Prostate gland (tissue), 2 donors: ENCODE data around the gene SPRING1. TPM values are rescaled to one million over a fixed set of nuclear protein-coding genes. Genes with fewer than 3 reads are reported as not detected.

Source experiments
- DNase-seq: peaks from one replicate; pipeline ENCODE4 v3.0.0-alpha.2; 2019; ENCODE audit warnings: low spot score
- H3K27ac ChIP-seq, 2 donors: fragments of 200-600 bp; sonication (generic); 2 replicates each; pipeline ENCODE4 v1.5.1; 2017 to 2019
- H3K27me3 ChIP-seq: fragments of 200-600 bp; sonication (generic); replicated peaks from 2 replicates; pipeline ENCODE4 v1.5.1; 2019; ENCODE audit not compliant: insufficient read depth
- H3K36me3 ChIP-seq, 2 donors: fragments of 200-600 bp; sonication (generic); 1 replicate in 1 of 2; 2 replicates in 1 of 2; pipeline versions ENCODE4 v1.5.1 to v1.8.1; 2017 to 2019
- H3K4me1 ChIP-seq: fragments of 200-600 bp; sonication (generic); replicated peaks from 2 replicates; pipeline ENCODE4 v1.5.1; 2019
- H3K4me3 ChIP-seq, 2 donors: fragments of 200-600 bp; sonication (generic); 2 replicates each; pipeline ENCODE4 v1.5.1; 2017 to 2019
- H3K9me3 ChIP-seq: fragments of 200-600 bp; sonication (generic); 2 replicates; pipeline ENCODE4 v1.5.1; 2017
- POLR2A ChIP-seq: fragments of 450-650 bp; IDR thresholded peaks from one replicate; pipeline ENCODE4 v1.6.1; 2016; ENCODE audit warnings: antibody characterized with exemption, mild to moderate bottlenecking
- POLR2AphosphoS5 ChIP-seq: sonication (generic); formaldehyde crosslinking; IDR thresholded peaks from one replicate; pipeline ENCODE4 v1.6.1; 2017; ENCODE audit warnings: antibody characterized with exemption
- WGBS: methylation state at CpG from one replicate; pipeline ENCODE4 v1.1.5; 2018; 5-methylcytosine and 5-hydroxymethylcytosine counted together
- intact Hi-C: fragments of 100-400 bp; cut with DNase I; formaldehyde crosslinking; loops from one replicate; pipeline ENCODE4 v1.14.2; 2022
- total RNA-seq, 2 donors: library from RNA; depleted of rRNA; stranded (reverse); fragments of >200 nt; gene quantifications; one replicate each; pipeline ENCODE4 v1.1.0, GENCODE V29; 2016
- TF ChIP-seq, protein P1 (sequence below), 4 experiments: fragments of 200-600 bp in 2 of 4; fragments of 450-650 bp in 2 of 4; sonication (generic) in 2 of 4; IDR thresholded peaks; 1 replicate in 3 of 4; 2 replicates in 1 of 4; pipeline ENCODE4 v1.5.1; 2016 to 2019; ENCODE audit warnings: antibody characterized with exemption in 4 of 4, mild to moderate bottlenecking in 2 of 4, moderate library complexity in 2 of 4

The SPRING1 gene, protein sequence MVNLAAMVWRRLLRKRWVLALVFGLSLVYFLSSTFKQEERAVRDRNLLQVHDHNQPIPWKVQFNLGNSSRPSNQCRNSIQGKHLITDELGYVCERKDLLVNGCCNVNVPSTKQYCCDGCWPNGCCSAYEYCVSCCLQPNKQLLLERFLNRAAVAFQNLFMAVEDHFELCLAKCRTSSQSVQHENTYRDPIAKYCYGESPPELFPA
- total RNA-seq, result 10 to 100 TPM; 12.9 to 21.0 TPM

DNA sequence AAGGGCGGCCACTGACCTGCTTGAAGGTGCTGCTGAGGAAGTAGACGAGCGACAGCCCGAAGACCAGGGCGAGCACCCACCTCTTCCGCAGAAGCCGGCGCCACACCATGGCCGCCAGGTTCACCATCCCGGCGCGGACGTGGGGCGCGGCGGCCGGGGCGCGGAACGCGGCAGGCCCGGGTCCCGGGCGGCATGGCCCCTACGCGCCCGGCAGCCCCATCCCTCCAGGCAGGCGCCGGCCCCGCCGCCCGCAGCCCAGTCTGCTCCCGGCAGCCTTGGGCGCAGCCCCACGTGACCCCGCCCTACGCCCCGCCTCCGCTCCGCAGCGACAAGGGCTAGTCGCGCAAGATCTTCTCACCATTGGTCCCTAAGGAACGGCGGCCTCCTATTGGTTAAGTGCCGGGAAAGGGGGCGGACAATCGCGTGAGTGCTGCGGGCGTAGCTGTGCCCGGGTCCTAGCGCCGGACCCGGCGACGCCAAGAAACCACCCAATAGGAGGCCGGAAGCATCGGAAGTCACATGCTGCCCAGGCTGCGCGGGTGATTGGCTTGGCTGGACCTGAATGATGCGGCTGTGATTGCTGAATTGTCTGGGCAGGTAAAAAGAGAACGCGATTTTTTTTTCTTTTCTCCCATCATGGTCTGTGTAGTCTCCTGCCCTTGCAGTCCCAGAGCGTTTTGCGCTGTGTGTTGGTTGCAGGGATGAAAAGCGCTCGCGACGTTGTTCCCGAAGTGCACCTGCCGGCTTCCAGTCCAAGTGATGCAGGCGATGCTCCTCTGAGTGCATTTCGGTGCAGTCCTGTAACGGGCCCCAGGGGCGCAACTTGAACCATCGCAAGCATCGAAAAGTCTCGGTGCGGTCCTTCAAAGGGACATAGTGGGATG, at the start of gene SPRING1, which contains the start of gene RNFT2:
SPRING1 (minus strand) TSS at position 296 of the 884 bp plus-strand sequence; CDS start at position 127, 169 bp downstream.
RNFT2 (plus strand) TSS at position 542 of the 884 bp plus-strand sequence. CDS start 2,183 bp downstream, outside the sequence.
- DNase-seq, result peak; percentile 99
- Histone ChIP-seq H3K36me3 (no peaks in the 10 kb centered on the region), H3K9me3 (no peaks in the 10 kb centered on the region), H3K27ac (peak within 1 kb of the TSS; percentile 45 to 69), H3K27me3 (no peaks in the 10 kb centered on the region), H3K4me1 (peaks cover 8% of the 10 kb centered on the region), H3K4me3 (peak within 1 kb of the TSS; percentile 85 to 86)
- intact Hi-C loops, result loop anchor here (5.0 kb wide), 1 partner anchor 79 kb away; no protein-coding TSS in a partner anchor
- under 1% methylated on average over 77 of the region's 80 CpGs for WGBS
- TF ChIP-seq POLR2A, result peak; percentile 84
- peak; percentile 98 for TF ChIP-seq POLR2AphosphoS5
- TF ChIP-seq, protein P1, sequence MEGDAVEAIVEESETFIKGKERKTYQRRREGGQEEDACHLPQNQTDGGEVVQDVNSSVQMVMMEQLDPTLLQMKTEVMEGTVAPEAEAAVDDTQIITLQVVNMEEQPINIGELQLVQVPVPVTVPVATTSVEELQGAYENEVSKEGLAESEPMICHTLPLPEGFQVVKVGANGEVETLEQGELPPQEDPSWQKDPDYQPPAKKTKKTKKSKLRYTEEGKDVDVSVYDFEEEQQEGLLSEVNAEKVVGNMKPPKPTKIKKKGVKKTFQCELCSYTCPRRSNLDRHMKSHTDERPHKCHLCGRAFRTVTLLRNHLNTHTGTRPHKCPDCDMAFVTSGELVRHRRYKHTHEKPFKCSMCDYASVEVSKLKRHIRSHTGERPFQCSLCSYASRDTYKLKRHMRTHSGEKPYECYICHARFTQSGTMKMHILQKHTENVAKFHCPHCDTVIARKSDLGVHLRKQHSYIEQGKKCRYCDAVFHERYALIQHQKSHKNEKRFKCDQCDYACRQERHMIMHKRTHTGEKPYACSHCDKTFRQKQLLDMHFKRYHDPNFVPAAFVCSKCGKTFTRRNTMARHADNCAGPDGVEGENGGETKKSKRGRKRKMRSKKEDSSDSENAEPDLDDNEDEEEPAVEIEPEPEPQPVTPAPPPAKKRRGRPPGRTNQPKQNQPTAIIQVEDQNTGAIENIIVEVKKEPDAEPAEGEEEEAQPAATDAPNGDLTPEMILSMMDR (IDR thresholded peaks at IDR 0.05), result peak in 2 of 4 experiments; percentile 22 to 28

DNA sequence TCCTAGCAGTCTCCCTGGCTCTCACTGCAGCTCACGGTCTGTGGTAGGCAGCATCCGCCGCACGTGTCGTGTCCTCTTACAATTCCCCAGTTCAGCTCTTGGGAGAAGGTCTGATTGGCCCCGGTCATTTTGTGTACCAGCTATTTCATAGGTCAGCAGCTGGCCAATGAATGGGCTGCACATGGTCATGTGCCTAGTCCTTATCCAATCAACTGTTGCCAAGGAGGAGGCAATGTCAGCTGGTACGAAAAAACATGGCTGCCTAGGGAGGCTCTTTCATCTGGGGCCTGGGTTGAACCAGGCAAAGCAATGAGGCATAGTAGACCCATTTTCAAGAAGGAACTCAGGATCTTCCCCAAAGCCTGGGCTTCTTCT, 46.4 kb upstream of the SPRING1 start:
- no peaks in the 10 kb centered on the region for H3K9me3 ChIP-seq
- 96% methylated on average over 7 of the region's 7 CpGs for WGBS
- no peaks in the 10 kb centered on the region for H3K27me3 ChIP-seq
- H3K4me3 ChIP-seq, result no peak overlapping the region
- no peak for DNase-seq
- H3K27ac ChIP-seq, result no peak overlapping the region
- TF ChIP-seq POLR2A (no peak), POLR2AphosphoS5 (no peak)
- TF ChIP-seq, protein P1 (IDR thresholded peaks at IDR 0.05), result no peak
- no peaks in the 10 kb centered on the region for H3K36me3 ChIP-seq
- intact Hi-C loops, result no loop called here
- H3K4me1 ChIP-seq, result no peaks in the 10 kb centered on the region

DNA sequence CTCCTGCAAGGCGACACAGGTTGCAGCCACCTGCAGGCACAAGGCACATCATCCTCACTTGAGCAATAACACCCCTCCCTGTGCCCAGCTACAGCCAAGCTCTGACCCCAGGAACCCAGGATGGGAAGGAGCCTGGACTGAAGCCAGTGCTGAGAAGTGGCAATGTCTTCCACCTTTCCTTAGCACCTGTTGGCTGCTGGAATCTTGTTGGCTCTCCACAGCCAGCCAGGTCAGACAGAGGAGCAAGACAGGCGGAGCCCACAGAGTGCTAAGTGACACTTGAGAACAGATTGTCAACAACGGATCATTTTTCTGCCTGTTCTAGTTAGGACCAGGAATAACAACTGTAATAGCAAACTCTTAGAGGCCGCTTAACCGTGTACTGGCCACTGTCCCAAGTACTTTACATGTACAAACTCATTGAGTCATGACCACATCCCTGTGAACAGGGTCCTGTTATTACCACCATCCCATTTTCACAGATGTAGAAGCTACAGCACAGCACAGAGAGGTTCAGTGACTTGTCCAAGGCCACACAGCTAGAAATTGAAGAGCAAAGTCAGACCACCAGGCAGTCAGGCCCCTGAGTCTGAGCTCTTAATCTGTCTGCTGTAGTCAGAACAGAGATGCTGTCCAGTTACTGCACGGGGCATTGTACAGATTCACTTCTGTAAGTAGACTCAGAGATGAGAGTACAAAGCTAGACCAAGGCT, 45.8 kb upstream of the SPRING1 start:
- H3K9me3 ChIP-seq, result no peaks in the 10 kb centered on the region
- no peak for DNase-seq
- H3K4me1 ChIP-seq, result no peaks in the 10 kb centered on the region
- whole genome bisulfite sequencing, result 87% methylated on average over 6 of the region's 6 CpGs
- H3K27me3 ChIP-seq, result no peaks in the 10 kb centered on the region
- TF ChIP-seq POLR2AphosphoS5 (no peak), POLR2A (no peak)
- TF ChIP-seq, protein P1 (IDR thresholded peaks at IDR 0.05), result no peak
- intact Hi-C loops, result no loop called here
- no peak overlapping the region for H3K27ac ChIP-seq
- no peaks in the 10 kb centered on the region for H3K36me3 ChIP-seq
- H3K4me3 ChIP-seq, result no peak overlapping the region

DNA sequence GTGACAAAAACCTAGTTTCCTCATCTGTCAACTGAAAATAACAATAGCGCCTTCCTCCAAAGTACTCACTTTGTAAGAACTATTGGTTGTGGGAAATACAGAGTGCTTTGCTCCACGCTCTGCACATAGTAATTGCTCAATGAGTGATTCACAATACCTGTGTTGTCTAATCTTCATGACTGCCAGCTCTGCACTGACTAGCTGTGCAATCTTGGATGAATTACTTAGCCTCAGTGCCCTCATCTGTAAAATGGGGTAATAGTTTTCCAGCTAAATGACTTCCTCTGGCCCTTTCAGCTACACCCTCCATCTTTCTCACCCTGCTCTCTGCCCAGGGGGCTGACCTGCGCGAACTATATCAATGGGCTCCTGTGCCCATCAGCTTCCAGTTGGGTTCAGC, 43.1 kb upstream of the SPRING1 start:
- 73% methylated on average over 4 of the region's 4 CpGs for WGBS
- H3K27ac ChIP-seq, result no peak overlapping the region
- intact Hi-C loops, result no loop called here

More for the DNA sequence above, 43.1 kb upstream of the SPRING1 start:
- Histone ChIP-seq H3K9me3 (no peaks in the 10 kb centered on the region), H3K4me3 (no peak overlapping the region), H3K36me3 (no peaks in the 10 kb centered on the region), H3K27me3 (no peaks in the 10 kb centered on the region), H3K4me1 (no peaks in the 10 kb centered on the region)
- no peak for DNase-seq
- TF ChIP-seq POLR2A, result no peak
- no peak for TF ChIP-seq POLR2AphosphoS5
- TF ChIP-seq, protein P1 (IDR thresholded peaks at IDR 0.05), result no peak
